ENCODE data around the gene MAPRE2. TPM values are rescaled to one million over a fixed set of nuclear protein-coding genes. Genes with fewer than 3 reads are reported as not detected.

The MAPRE2 gene
- total RNA-seq, 2 donors from 2014 or later, result 32.8 to 44.4 TPM

GRCh38 chr18:35024965-35025364, 16.2 kb upstream of the MAPRE2 start:
- no peak overlapping the region for H3K27ac Mint-ChIP-seq
- DNase-seq (ENCODE audit: low spot score) (no peak), ATAC-seq (no peak)
- no peak overlapping the region for H3K4me3 Mint-ChIP-seq
- no peaks in the 10 kb centered on the region for H3K36me3 Mint-ChIP-seq
- no peaks in the 10 kb centered on the region for H3K9me3 Mint-ChIP-seq
- no peaks in the 10 kb centered on the region for H3K27me3 Mint-ChIP-seq
- peaks cover 14 to 17% of the 10 kb centered on the region in 2 donors for H3K4me1 Mint-ChIP-seq (ENCODE audit: low read depth in 2 of 2)

GRCh38 chr18:35026407-35027061, 14.7 kb upstream of the MAPRE2 start:
- Mint-ChIP-seq H3K9me3 (peaks cover 4% of the 10 kb centered on the region), H3K27ac (peak overlapping the region in 1 of 2 donors; percentile 75), H3K4me3 (no peak overlapping the region), H3K36me3 (no peaks in the 10 kb centered on the region), H3K4me1 (ENCODE audit: low read depth in 2 of 2) (peaks cover 26 to 28% of the 10 kb centered on the region in 2 donors), H3K27me3 (no peaks in the 10 kb centered on the region)
- ATAC-seq, result no peak
- no peak for DNase-seq (ENCODE audit: low spot score)

- H3K27me3 Mint-ChIP-seq, result no peaks in the 10 kb centered on the region
- DNase-seq (ENCODE audit: low spot score) (no peak), ATAC-seq (no peak)
- peaks cover 31% of the 10 kb centered on the region in 2 donors for H3K4me1 Mint-ChIP-seq (ENCODE audit: low read depth in 2 of 2)
- H3K9me3 Mint-ChIP-seq, result peaks cover 4% of the 10 kb centered on the region
- peak overlapping the region in 1 of 2 donors; percentile 75 for H3K27ac Mint-ChIP-seq
- no peak overlapping the region for H3K4me3 Mint-ChIP-seq
- H3K36me3 Mint-ChIP-seq, result no peaks in the 10 kb centered on the region
These were observed 14.0 kb upstream of the MAPRE2 start for GRCh38 chr18:35027206-35027605.

GRCh38 chr18:35028536-35028935, 12.7 kb upstream of the MAPRE2 start:
- Mint-ChIP-seq H3K4me1 (ENCODE audit: low read depth in 2 of 2) (peaks cover 35 to 38% of the 10 kb centered on the region in 2 donors), H3K36me3 (no peaks in the 10 kb centered on the region), H3K9me3 (peaks cover 4% of the 10 kb centered on the region), H3K4me3 (no peak overlapping the region), H3K27me3 (no peaks in the 10 kb centered on the region), H3K27ac (peak overlapping the region in 1 of 2 donors; percentile 34)
- DNase-seq (ENCODE audit: low spot score), result no peak
- ATAC-seq, result no peak

GRCh38 chr18:35029103-35029502, 12.1 kb upstream of the MAPRE2 start:
- Mint-ChIP-seq H3K4me3 (peak overlapping the region; percentile 98), H3K27me3 (no peaks in the 10 kb centered on the region), H3K27ac (peak overlapping the region; percentile 99 to 100), H3K36me3 (no peaks in the 10 kb centered on the region), H3K4me1 (ENCODE audit: low read depth in 2 of 2) (peaks cover 35 to 38% of the 10 kb centered on the region in 2 donors), H3K9me3 (peaks cover 4% of the 10 kb centered on the region)
- ATAC-seq (no peak), DNase-seq (ENCODE audit: low spot score) (no peak)

GRCh38 chr18:35029770-35030169, 11.4 kb upstream of the MAPRE2 start:
- H3K4me1 Mint-ChIP-seq (ENCODE audit: low read depth in 2 of 2), result peaks cover 35 to 38% of the 10 kb centered on the region in 2 donors
- H3K36me3 Mint-ChIP-seq, result no peaks in the 10 kb centered on the region
- peak overlapping the region; percentile 98 for H3K4me3 Mint-ChIP-seq
- H3K27ac Mint-ChIP-seq, result peak overlapping the region; percentile 99 to 100
- H3K27me3 Mint-ChIP-seq, result no peaks in the 10 kb centered on the region
- ATAC-seq (peak; percentile 89), DNase-seq (ENCODE audit: low spot score) (no peak)
- peaks cover 4% of the 10 kb centered on the region for H3K9me3 Mint-ChIP-seq

- peak overlapping the region; percentile 98 for H3K4me3 Mint-ChIP-seq
- peaks cover 35 to 38% of the 10 kb centered on the region in 2 donors for H3K4me1 Mint-ChIP-seq (ENCODE audit: low read depth in 2 of 2)
- ATAC-seq (peak; percentile 66 to 78), DNase-seq (ENCODE audit: low spot score) (no peak)
- peak overlapping the region; percentile 99 to 100 for H3K27ac Mint-ChIP-seq
- no peaks in the 10 kb centered on the region for H3K27me3 Mint-ChIP-seq
- H3K9me3 Mint-ChIP-seq, result peaks cover 4% of the 10 kb centered on the region
- H3K36me3 Mint-ChIP-seq, result no peaks in the 10 kb centered on the region
These were observed 10.8 kb upstream of the MAPRE2 start for GRCh38 chr18:35030277-35030989.

GRCh38 chr18:35032113-35032512, 9.1 kb upstream of the MAPRE2 start:
- Mint-ChIP-seq H3K4me1 (ENCODE audit: low read depth in 2 of 2) (peaks cover 42 to 44% of the 10 kb centered on the region in 2 donors), H3K4me3 (no peak overlapping the region), H3K9me3 (peaks cover 4% of the 10 kb centered on the region), H3K27me3 (no peaks in the 10 kb centered on the region), H3K27ac (peak overlapping the region; percentile 99 to 100), H3K36me3 (no peaks in the 10 kb centered on the region)
- DNase-seq (ENCODE audit: low spot score), result no peak
- no peak for ATAC-seq

- Mint-ChIP-seq H3K27me3 (no peaks in the 10 kb centered on the region), H3K36me3 (no peaks in the 10 kb centered on the region), H3K9me3 (no peaks in the 10 kb centered on the region), H3K4me3 (peak overlapping the region; percentile 1), H3K4me1 (ENCODE audit: low read depth in 2 of 2) (peaks cover 58 to 64% of the 10 kb centered on the region in 2 donors), H3K27ac (peak overlapping the region; percentile 89 to 98)
- DNase-seq (ENCODE audit: low spot score), result no peak
- no peak for ATAC-seq
These were observed 3.2 kb upstream of the MAPRE2 start for GRCh38 chr18:35038029-35038428.

- H3K4me3 Mint-ChIP-seq, result peak overlapping the region; percentile 62
- H3K27ac Mint-ChIP-seq, result peak overlapping the region; percentile 89 to 98
- ATAC-seq (peak in 1 of 2 donors; percentile 39), DNase-seq (ENCODE audit: low spot score) (no peak)
- no peaks in the 10 kb centered on the region for H3K27me3 Mint-ChIP-seq
- H3K9me3 Mint-ChIP-seq, result no peaks in the 10 kb centered on the region
- H3K36me3 Mint-ChIP-seq, result no peaks in the 10 kb centered on the region
- peaks cover 66 to 74% of the 10 kb centered on the region in 2 donors for H3K4me1 Mint-ChIP-seq (ENCODE audit: low read depth in 2 of 2)
These were observed 2.2 kb upstream of the MAPRE2 start for GRCh38 chr18:35038881-35039491.

- DNase-seq (ENCODE audit: low spot score) (no peak), ATAC-seq (no peak)
- Mint-ChIP-seq H3K27ac (peak overlapping the region; percentile 88 to 98), H3K4me3 (peak overlapping the region; percentile 96), H3K27me3 (no peaks in the 10 kb centered on the region), H3K4me1 (ENCODE audit: low read depth in 2 of 2) (peaks cover 79 to 88% of the 10 kb centered on the region in 2 donors), H3K36me3 (no peaks in the 10 kb centered on the region), H3K9me3 (no peaks in the 10 kb centered on the region)
These were observed 600 bp upstream of the MAPRE2 start for GRCh38 chr18:35040638-35040987.

- ATAC-seq (no peak), DNase-seq (ENCODE audit: low spot score) (no peak)
- Mint-ChIP-seq H3K27ac (peak overlapping the region; percentile 88 to 98), H3K27me3 (no peaks in the 10 kb centered on the region), H3K4me1 (ENCODE audit: low read depth in 2 of 2) (peaks cover 82 to 91% of the 10 kb centered on the region in 2 donors), H3K36me3 (no peaks in the 10 kb centered on the region), H3K9me3 (no peaks in the 10 kb centered on the region), H3K4me3 (peak overlapping the region; percentile 96)
These were observed 688 bp downstream of the MAPRE2 start for GRCh38 chr18:35041815-35042387.

- peak overlapping the region; percentile 88 to 98 for H3K27ac Mint-ChIP-seq
- no peaks in the 10 kb centered on the region for H3K9me3 Mint-ChIP-seq
- ATAC-seq, result peak in 1 of 2 donors; percentile 44
- no peaks in the 10 kb centered on the region for H3K36me3 Mint-ChIP-seq
- H3K4me3 Mint-ChIP-seq, result peak overlapping the region; percentile 96
- no peak for DNase-seq (ENCODE audit: low spot score)
- H3K27me3 Mint-ChIP-seq, result no peaks in the 10 kb centered on the region
- H3K4me1 Mint-ChIP-seq (ENCODE audit: low read depth in 2 of 2), result peaks cover 86 to 95% of the 10 kb centered on the region in 2 donors
These were observed 1.3 kb downstream of the MAPRE2 start for GRCh38 chr18:35042389-35043071.
